ENCODE results near the gene CD101.

DNA sequence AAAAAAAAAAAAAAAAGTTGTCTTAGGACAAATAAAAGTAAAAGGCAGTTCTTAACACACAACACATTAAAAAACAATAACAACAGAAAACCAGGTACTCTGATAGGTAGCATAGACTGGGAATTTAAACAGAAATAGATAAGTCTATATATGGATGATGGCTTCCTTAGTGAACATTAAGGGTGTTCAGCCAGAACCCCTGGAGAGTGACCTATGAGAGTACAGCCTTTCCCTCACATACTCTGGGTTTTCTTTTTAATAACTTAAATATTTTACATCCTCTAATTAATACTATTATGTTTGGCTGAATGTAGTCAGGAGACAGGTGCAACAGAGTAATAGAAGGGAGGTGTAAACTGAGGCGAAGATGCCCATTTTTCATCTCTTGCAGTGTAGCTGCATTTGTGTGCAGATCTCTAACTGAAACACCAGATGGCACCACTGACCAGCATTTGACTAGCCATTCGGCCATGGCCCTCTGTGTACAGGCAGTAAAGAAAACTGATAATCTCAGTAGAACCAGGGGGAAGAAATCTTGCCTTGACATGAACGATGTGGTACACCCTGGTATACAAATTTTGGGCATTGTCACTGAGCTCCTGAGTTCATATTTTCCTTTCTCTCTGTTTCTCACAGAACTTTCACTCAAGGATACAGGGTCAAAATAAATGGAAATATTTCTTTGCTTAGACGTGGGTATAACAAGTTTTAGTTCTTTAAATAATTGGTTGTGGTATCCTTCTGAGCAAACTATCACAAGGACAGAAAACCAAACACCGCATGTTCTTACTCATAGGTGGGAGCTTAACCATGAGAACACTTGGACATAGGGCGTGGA lies 66.2 kb downstream of the CD101 start:
- TF ChIP-seq, protein P1, sequence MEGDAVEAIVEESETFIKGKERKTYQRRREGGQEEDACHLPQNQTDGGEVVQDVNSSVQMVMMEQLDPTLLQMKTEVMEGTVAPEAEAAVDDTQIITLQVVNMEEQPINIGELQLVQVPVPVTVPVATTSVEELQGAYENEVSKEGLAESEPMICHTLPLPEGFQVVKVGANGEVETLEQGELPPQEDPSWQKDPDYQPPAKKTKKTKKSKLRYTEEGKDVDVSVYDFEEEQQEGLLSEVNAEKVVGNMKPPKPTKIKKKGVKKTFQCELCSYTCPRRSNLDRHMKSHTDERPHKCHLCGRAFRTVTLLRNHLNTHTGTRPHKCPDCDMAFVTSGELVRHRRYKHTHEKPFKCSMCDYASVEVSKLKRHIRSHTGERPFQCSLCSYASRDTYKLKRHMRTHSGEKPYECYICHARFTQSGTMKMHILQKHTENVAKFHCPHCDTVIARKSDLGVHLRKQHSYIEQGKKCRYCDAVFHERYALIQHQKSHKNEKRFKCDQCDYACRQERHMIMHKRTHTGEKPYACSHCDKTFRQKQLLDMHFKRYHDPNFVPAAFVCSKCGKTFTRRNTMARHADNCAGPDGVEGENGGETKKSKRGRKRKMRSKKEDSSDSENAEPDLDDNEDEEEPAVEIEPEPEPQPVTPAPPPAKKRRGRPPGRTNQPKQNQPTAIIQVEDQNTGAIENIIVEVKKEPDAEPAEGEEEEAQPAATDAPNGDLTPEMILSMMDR (IDR thresholded peaks at IDR 0.05), result peak; percentile 50 to 92 (median 84)
- TF ChIP-seq POLR2A (IDR thresholded peaks at IDR 0.05), result no peak

Data from body of pancreas (tissue), 4 donors.